CD4-positive, alpha-beta T cell treated with Interferon gamma for 1 hour (primary cell): ENCODE data around the gene ABR.

Experiments used
- DNase-seq: peaks from one replicate; pipeline ENCODE4 v3.0.0-alpha.2; 2020

Gene ABR

GRCh38 chr17:1043601-1044251 is 136.1 kb downstream of the ABR start:
- no peak for DNase-seq

GRCh38 chr17:1042486-1042885 is 137.3 kb downstream of the ABR start:
- no peak for DNase-seq

GRCh38 chr17:1041746-1042145 is 138.0 kb downstream of the ABR start:
- DNase-seq = no peak

GRCh38 chr17:1040216-1040600 is 139.6 kb downstream of the ABR start:
- no peak for DNase-seq

GRCh38 chr17:1039511-1040215 is 140.1 kb downstream of the ABR start:
- peak; percentile 77 for DNase-seq

GRCh38 chr17:1039123-1039507 is 140.7 kb downstream of the ABR start:
- no peak for DNase-seq

GRCh38 chr17:1038459-1039122 is 141.2 kb downstream of the ABR start:
- DNase-seq = no peak

GRCh38 chr17:1037238-1037879 is 142.4 kb downstream of the ABR start:
- DNase-seq = no peak

- DNase-seq = no peak
Observed at GRCh38 chr17:1036845-1037237, 142.9 kb downstream of the ABR start.

GRCh38 chr17:1036171-1036844 is 143.5 kb downstream of the ABR start:
- no peak for DNase-seq

- no peak for DNase-seq
Observed at GRCh38 chr17:1035546-1036170, 144.1 kb downstream of the ABR start.

GRCh38 chr17:1034652-1035210 is 145.1 kb downstream of the ABR start:
- DNase-seq = no peak

- DNase-seq = no peak
Observed at GRCh38 chr17:1033503-1033902, 146.3 kb downstream of the ABR start.

- DNase-seq = no peak
Observed at GRCh38 chr17:1032391-1032790, 147.4 kb downstream of the ABR start.

GRCh38 chr17:1031711-1032110 is 148.1 kb downstream of the ABR start:
- DNase-seq = no peak

- DNase-seq = no peak
Observed at GRCh38 chr17:1030684-1031532, 148.9 kb downstream of the ABR start.

- no peak for DNase-seq
Observed at GRCh38 chr17:1029922-1030644, 149.7 kb downstream of the ABR start.

GRCh38 chr17:1029196-1029921 is 150.4 kb downstream of the ABR start:
- DNase-seq = no peak

- no peak for DNase-seq
Observed at GRCh38 chr17:1027044-1027443, 152.7 kb downstream of the ABR start.

- no peak for DNase-seq
Observed at GRCh38 chr17:1026599-1026975, 153.2 kb downstream of the ABR start.
